IPS-18a (cell line): ENCODE data around the gene ZMYND8.
"Not testable (repeated sequence)": the region's sequence is repeated elsewhere in the genome, so short reads cannot be mapped to it uniquely, and the experiment has no call there.

Experiments
- H3K27ac ChIP-seq: one replicate; pipeline ENCODE4 v1.5.1; 2013; ENCODE audit warnings: low read length
- H3K27me3 ChIP-seq: one replicate; pipeline ENCODE4 v1.6.1; 2013; ENCODE audit warnings: mild to moderate bottlenecking, low read length; ENCODE audit not compliant: control insufficient read depth, insufficient read depth
- H3K36me3 ChIP-seq: one replicate; pipeline ENCODE4 v1.6.1; 2013; ENCODE audit warnings: low read depth, low read length; ENCODE audit not compliant: control insufficient read depth
- H3K4me1 ChIP-seq: one replicate; pipeline ENCODE4 v1.6.1; 2013; ENCODE audit warnings: low read depth, low read length; ENCODE audit not compliant: control insufficient read depth
- H3K4me3 ChIP-seq: one replicate; pipeline ENCODE4 v1.5.1; 2013; ENCODE audit warnings: low read length
- H3K9ac ChIP-seq: one replicate; pipeline ENCODE4 v1.6.1; 2013; ENCODE audit warnings: mild to moderate bottlenecking, low read length, moderate library complexity
- H3K9me3 ChIP-seq: one replicate; pipeline ENCODE4 v1.6.1; 2013; ENCODE audit warnings: low read depth, low read length; ENCODE audit not compliant: control insufficient read depth

Gene ZMYND8

DNA sequence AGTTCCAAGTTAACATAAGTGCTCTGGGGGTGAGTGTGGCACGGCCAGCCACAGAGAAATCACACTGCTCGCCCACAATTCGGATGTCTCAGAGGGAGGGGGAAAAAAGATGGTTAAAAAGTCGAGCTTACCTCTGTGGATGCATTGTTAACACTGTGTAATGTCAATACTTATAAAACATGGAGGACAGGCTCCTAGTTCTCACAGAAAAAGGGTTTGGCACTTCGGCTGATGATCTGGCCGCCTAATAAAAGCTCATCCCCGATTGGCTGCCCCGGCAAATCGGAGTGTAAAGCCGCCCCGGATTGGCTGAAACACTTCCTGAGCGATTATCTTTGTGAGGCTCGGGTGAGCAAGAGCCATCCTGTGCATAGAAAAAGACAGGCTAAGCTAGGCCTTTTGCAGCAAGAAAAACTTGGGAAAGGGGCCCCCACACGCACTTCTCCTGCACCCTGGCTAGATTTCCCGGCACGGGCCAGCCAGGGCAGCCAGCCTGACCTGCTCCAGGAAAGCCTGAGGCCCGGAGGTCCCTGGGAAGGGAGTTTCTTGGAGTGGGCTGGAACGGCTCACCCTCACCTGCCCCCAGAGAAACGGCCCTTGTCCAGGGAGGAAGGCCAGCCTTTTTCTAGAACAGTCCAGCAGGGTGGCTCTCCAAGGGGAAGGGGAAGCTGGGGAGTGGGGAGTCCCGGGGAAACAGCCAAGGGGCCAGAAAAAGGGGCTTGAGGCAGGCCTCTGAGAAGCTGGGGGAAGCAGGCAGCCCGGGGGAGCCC lies at the start of gene ZMYND8:
ZMYND8 (minus strand) TSS at position 174 of the 770 bp plus-strand sequence; CDS start at position 145, 29 bp downstream.
- peak within 1 kb of the TSS; percentile 88 for H3K9ac ChIP-seq
- H3K9me3 ChIP-seq: no peaks in the 10 kb centered on the region
- peaks cover 97% of the 10 kb centered on the region for H3K4me1 ChIP-seq
- no peaks in the 10 kb centered on the region for H3K27me3 ChIP-seq
- peak within 1 kb of the TSS; percentile 98 for H3K27ac ChIP-seq
- H3K36me3 ChIP-seq: peaks cover 23% of the 10 kb centered on the region
- peak within 1 kb of the TSS; percentile 48 for H3K4me3 ChIP-seq

DNA sequence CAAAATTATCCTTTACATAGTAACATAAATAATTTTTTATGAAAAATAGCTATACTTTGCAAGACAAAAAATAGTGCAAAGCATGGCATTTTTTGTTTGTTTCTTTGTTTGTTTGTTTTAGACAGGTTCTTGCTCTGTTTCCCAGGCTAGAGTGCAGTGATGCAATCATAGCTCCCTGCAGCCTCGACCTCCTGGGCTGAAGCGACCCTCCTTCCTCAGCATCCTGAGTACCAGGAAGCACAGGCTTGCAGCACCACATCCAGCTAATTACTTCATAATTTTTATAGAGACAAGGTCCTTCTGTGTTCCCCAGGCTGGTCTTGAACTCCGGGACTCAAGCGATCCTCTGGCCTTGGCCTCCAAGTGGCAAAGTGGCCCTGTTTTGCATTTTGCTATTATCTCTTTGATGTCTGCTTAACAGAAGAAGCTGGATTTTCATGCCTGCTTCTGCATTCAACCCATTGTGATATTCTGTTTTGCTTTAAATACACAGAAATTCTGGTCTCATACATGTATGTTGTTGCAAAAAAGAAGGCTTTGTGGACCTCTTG lies 49.4 kb upstream of the ZMYND8 start:
- Histone ChIP-seq H3K4me1 (no peaks in the 10 kb centered on the region), H3K27me3 (no peaks in the 10 kb centered on the region), H3K36me3 (no peaks in the 10 kb centered on the region), H3K9me3 (no peaks in the 10 kb centered on the region), H3K4me3 (no peak overlapping the region), H3K27ac (no peak overlapping the region), H3K9ac (no peak overlapping the region)

DNA sequence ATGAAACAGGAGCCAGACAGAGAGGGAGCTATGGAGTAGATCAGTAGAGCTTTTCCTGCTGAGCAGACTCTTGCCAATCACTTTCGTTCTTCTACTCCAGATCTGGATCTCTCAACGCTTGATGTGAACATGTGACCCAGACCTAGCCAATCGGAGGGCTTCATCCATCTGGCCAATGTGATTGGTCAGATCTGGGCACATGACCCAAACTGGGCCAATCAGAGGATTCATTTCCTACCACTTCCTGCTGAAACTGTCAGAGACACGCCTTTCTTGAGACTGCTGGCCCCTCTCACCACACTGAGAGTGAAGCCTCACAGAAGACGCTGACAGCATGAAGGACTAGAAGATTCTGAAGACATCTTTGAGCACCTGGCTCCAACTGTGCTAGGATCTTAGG lies 44.2 kb upstream of the ZMYND8 start:
- H3K4me3 ChIP-seq: no peak overlapping the region
- H3K9me3 ChIP-seq: no peaks in the 10 kb centered on the region
- no peaks in the 10 kb centered on the region for H3K4me1 ChIP-seq
- H3K36me3 ChIP-seq: no peaks in the 10 kb centered on the region
- no peaks in the 10 kb centered on the region for H3K27me3 ChIP-seq
- H3K27ac ChIP-seq: no peak overlapping the region
- H3K9ac ChIP-seq: no peak overlapping the region

DNA sequence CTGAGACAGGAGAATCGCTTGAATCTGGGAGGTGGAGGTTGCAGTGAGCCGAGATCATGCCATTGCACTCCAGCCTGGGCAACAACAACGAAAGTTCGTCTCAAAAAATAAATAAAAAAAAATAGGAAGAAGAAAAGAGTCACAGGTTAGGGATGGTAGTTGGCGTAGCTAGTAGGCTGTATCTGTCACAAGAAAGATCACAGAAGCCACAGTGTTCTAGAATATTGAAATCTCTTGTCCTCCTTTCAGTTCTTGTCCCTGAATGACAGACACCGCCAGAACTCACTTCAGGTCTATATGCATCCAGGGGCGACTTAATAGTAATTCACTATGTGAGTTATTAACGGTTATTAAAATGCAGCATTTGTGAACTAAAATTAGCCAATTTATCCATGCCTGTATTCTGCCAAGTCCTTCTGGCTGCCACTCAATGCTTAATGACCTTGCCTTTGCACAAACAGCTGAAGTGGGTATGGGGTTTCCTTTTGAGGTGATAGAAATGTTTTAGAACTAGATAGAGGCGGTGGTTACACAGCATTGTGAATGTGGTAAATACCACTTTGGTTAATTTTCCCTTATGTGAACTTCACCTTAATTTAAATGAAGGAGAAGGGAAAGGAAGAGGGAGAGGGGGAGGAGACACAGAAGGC lies 41.3 kb upstream of the ZMYND8 start:
- Histone ChIP-seq H3K9me3 (no peaks in the 10 kb centered on the region), H3K9ac (no peak overlapping the region), H3K36me3 (no peaks in the 10 kb centered on the region), H3K27ac (no peak overlapping the region), H3K4me1 (no peaks in the 10 kb centered on the region), H3K4me3 (no peak overlapping the region), H3K27me3 (no peaks in the 10 kb centered on the region)

DNA sequence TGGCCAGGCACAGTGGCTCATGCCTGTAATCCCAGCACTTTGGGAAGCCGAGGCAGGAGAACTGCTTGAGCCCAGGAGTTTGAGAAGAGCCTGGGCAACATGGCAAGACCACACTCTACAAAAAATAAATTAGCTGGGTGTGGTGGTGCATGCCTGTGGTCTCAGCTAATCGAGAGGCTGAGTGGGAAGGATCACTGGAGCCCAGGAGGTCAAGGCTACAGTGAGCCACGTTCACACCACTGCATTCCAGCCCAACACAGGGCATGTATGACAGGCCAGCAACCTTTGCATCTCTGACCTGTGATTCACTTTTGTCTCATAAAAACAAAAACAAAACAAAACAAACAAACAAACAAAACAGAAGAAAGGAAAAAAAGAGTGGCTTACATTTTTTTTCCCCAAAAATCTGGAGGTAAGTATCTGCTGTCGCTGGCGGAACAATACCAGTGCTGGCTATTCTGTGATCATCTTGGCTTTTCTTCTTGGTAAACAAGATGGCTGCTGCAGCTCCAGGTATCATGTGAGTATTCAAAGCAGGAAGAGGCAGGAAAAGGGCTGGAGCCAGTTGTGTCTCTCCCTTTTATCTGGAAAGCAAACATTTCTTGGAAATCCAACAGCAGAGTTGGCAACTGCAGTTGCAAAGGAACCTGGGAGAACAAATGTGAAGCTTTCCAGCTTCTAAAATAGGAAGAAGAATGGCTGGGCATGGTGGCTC lies 40.4 kb upstream of the ZMYND8 start:
- Histone ChIP-seq H3K9ac (no peak overlapping the region), H3K9me3 (no peaks in the 10 kb centered on the region), H3K4me1 (no peaks in the 10 kb centered on the region), H3K36me3 (no peaks in the 10 kb centered on the region), H3K27me3 (no peaks in the 10 kb centered on the region), H3K4me3 (no peak overlapping the region), H3K27ac (no peak overlapping the region)

DNA sequence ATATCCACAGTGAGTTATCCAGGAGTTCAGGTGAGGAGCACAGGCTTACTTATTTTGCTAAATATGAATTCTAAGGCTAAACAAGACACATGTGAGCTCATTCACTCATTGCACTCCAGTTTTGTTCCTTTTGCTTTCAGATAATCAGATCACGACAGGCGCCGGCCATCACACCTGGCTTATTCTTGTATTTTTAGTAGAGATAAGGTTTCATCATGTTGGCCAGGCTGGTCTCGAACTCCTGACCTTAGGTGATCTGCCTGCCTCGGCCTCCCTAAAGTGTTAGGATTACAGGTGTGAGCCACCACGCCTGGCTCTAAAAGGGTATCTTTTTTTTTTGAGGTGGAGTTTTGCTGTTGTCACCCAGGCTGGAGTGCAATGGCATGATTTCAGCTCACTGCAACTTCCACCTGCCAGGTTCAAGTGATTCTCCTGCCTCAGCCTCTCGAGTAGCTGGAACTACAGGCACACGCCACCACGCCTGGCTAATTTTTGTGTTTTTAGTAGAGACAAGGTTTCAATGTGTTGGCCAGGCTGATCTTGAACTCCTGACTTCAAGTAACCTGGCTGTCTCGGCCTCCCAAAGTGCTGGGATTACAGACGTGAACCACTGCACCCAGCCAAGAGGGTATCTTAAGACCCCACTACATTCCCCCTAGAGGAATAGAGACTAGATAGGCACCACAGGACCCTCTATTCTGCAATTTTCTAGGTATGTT lies 37.5 kb upstream of the ZMYND8 start:
- H3K27ac ChIP-seq: not testable (repeated sequence)

DNA sequence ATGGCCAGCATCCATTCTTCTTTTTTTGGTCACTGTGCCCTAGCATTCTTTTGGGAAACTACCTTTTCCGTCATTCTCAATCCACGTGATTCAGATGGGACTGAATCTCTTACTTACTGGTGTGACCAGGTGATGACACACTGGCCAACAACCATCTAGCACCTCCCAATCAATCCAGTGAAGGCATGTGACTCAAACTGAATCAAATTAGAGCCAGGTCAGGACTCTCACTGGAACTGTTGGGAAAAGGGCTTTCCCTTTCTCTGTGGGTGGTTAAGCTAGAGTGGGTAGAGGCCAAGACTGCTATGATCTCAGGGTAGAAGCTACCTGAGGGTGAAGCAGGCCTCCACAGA lies 36.2 kb upstream of the ZMYND8 start:
- Histone ChIP-seq H3K36me3 (no peaks in the 10 kb centered on the region), H3K4me3 (no peak overlapping the region)

More for the DNA sequence above, 37.5 kb upstream of the ZMYND8 start:
- not testable (repeated sequence) for H3K36me3 ChIP-seq, H3K4me1 ChIP-seq, H3K27me3 ChIP-seq, H3K9me3 ChIP-seq, H3K9ac ChIP-seq, H3K4me3 ChIP-seq

DNA sequence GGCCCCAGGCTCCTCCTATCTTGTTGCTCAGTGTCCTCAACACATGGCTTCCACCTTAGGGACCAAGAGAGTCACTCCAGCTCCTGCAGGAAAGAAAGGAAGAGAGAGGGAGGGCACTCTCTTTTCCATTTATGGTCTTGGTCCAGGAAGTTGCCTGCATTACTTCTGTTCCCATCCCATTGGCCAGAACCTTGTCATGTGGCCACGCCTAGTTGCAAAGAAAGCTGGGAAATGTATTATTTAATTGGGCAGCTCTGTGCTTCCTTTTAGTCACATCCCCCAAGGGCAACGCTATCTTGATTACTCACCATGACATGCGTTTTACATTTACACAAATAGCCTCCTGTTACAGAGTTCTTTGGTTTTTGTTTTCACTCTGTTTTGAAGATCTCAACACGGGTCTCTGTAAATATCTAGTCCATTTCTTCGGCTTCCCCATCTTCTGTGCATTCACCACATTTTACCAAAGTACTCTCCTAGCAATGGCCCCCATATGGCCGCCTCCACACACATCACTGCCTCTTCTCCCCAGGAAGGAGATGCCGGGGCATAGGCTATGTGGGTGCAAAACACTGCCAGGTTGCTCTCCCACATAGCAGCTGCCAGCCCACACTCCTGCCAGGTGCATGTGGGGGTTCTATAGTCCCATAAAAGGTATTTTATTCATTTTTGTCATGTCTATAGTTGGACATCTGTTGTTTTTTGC lies 35.7 kb upstream of the ZMYND8 start:
- Histone ChIP-seq H3K9me3 (no peaks in the 10 kb centered on the region), H3K27me3 (no peaks in the 10 kb centered on the region), H3K27ac (no peak overlapping the region), H3K36me3 (no peaks in the 10 kb centered on the region), H3K9ac (no peak overlapping the region), H3K4me3 (no peak overlapping the region), H3K4me1 (no peaks in the 10 kb centered on the region)

More for the DNA sequence above, 36.2 kb upstream of the ZMYND8 start:
- no peaks in the 10 kb centered on the region for H3K27me3 ChIP-seq
- H3K4me1 ChIP-seq: no peaks in the 10 kb centered on the region
- no peak overlapping the region for H3K27ac ChIP-seq
- no peaks in the 10 kb centered on the region for H3K9me3 ChIP-seq
- H3K9ac ChIP-seq: no peak overlapping the region

DNA sequence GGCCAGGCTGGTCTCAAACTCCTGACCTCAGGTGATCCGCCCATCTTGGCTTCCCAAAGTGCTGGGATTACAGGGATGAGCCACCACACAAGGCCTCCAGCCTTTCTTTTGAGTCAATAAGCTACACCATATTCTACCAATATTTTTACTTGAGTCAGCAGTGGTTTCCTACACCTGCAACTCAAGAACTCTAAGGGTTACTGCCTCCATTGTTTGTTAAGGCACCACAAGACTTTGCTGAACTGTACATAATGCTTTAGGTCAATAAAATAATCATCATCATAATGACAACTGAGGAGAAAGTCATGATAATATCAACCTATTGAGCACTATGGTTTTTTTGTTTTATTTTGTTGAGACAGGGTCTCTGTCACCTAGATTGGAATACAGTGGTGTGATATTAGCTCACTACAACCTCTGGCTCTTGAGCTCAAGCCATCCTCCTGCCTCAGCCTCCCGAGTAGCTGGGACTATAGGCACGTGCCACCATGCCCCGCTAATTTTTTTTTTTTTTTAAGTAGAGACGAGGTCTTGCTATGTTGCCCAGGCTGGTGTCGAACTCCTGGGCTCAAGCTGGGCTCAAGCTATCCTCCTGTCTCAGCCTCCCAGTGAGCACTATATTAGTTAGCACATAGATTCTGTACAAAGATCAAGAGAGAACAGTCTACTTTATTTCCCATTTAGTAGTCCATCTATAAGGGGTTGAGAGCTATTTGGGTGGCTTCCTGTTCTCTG lies 34.9 kb upstream of the ZMYND8 start:
- Histone ChIP-seq H3K9ac (no peak overlapping the region), H3K36me3 (no peaks in the 10 kb centered on the region), H3K9me3 (no peaks in the 10 kb centered on the region), H3K27ac (no peak overlapping the region), H3K4me3 (no peak overlapping the region), H3K4me1 (no peaks in the 10 kb centered on the region), H3K27me3 (no peaks in the 10 kb centered on the region)

DNA sequence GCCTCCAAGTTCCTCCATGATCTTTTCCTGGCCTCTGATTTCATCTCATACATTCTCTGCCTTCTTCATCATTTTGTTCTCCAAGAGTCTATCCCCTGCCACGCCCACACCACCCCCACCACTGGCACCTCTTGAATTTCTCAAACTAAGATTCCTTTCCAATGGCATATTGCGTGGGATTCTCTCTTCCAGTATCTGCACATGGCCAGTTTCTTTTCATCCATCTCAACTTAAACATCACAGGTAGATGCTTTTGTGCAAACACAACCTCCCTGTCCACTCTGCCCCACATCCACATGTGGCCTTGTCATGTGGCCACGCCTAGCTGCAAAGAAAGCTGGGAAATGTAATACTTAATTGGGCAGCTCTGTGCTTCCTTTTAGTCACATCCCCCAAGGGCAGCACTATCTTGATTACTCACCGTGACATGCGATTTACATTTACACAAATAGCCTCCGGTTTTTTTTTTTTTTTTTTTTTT lies 33.4 kb upstream of the ZMYND8 start:
- Histone ChIP-seq H3K27me3 (no peaks in the 10 kb centered on the region), H3K9ac (no peak overlapping the region), H3K27ac (no peak overlapping the region), H3K4me1 (no peaks in the 10 kb centered on the region), H3K9me3 (no peaks in the 10 kb centered on the region), H3K36me3 (no peaks in the 10 kb centered on the region), H3K4me3 (no peak overlapping the region)
